Left cardiac atrium (tissue), 4 donors: ENCODE data around the gene STK35. TPM values are rescaled to one million over a fixed set of nuclear protein-coding genes. Genes with fewer than 3 reads are reported as not detected.

Experiments
- ATAC-seq, 2 donors: fragments of 200-7000 bp; cut with Tn5 transposase; one replicate each; pipeline ENCODE4 v1.9.1; 2020; ENCODE audit warnings: mild to moderate bottlenecking in 2 of 2, moderate library complexity in 2 of 2
- DNase-seq: peaks from one replicate; pipeline ENCODE4 v3.0.0-alpha.2; 2020
- intact Hi-C, 2 donors: fragments of 100-400 bp; cut with DNase I; formaldehyde crosslinking; loops; one replicate each; pipeline versions ENCODE4 v1.14.1 to v1.15.1; 2022 to 2023
- total RNA-seq, 2 donors: library from RNA; stranded (reverse); fragmentation: NEBNext Ultra II Directional; extraction: Animal tissue kit (Norgen Biotek cat#: 25700); gene quantifications; one replicate each; pipeline ENCODE4 v1.2.1, GENCODE V29; 2021
- donor health status: DM: no; HTN: yes; CAD: no.
- donor health status: DM: no; HTN: yes; CAD: no; lungs with severe emphysema.
- donor health status: DM: yes; HTN: yes; CAD: no.
- donor health status: Dilated cardiomyopathy.

STK35 gene
- total RNA-seq, 2 donors from 2014 or later, result 13.2 to 19.3 TPM

DNA sequence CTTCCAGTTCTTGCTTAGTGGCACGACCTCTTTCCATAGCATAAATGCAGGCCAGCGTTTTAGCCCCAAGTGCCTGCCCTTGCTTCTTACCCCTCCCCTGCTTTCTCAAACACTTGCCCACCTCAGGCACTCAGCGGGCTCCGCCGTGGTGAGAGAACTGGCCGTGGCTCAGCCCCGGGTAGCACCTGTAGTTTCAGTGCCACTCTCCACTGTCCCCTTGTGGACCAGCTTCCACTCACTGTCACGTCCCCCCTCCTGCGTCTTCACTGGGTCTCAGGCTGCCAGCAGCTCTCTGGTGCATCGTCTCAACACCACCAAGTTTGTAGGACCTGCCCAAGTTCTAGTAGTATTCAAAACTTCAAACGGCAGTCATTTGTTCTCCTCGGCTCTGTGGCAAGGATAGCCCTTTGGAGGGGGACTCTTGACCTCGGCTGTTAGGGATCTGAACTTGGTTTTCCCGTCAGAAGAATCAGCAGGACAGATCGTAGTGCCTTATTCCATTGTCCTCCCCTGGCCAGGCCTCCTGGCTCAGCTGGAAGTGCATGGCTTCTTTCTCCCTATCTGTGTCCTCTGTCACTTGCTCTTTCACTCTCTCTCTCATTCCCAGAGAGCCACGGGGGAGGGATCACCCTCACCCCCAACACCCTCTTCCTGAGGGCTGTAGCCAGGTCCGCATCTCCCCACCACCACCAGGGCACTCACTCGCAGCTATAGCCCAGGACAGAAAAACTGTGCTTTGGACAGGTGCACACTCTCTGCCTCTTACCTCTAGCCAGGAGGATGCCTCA, 44.6 kb downstream of the STK35 start:
- intact Hi-C loops, result loop anchor here in 1 of 2 donors (5.0 kb wide), 1 partner anchor 44 kb away; the partner anchor contains the start of gene STK35
- no peak for DNase-seq
- ATAC-seq, result peak in 1 of 2 donors; percentile 45

DNA sequence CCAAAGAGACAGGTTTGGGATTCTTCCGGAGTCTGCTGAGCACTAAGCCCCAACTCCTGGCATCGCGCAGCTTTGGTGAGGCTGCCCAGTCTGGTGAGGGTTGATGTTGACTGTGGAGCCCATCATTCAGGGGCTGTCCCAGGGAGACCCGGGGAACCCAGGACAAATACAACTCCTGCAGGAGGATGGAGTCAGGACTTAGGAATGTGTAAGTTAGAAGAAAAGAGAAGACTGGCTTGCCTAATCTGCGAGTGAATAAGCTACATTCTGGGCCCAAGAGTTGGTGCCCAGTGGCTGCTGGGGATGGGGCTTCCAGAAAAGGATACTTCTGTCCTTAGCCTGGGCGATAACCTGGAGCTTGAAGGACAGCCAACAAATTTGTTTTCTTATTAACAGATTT, 47.9 kb downstream of the STK35 start:
- ATAC-seq, result no peak
- no peak for DNase-seq
- intact Hi-C loops, result loop anchor here in 1 of 2 donors (5.0 kb wide), 1 partner anchor 47 kb away; the partner anchor contains the start of gene STK35

DNA sequence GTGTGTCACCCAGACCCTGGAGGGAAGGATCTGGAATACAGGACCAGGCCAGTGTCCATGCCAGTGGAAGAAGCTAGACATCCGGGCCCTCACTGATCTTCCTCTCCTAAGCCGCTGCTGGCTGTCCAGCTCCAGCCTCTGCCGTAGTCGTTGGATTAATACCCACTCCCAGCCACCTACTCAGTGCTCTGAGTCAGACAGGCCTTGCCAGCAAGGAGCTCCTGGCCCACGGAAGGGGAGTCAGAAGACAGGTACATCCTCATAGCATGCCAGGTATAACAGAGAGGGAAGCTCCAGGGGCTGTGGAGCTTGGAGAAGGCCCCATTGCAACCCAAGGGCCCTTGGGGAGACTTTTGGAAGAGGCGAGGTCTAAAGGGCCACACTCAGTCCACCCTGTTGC, 49.0 kb downstream of the STK35 start:
- intact Hi-C loops, result loop anchor here in 1 of 2 donors (5.0 kb wide), 1 partner anchor 53 kb away; no protein-coding TSS in a partner anchor
- DNase-seq (no peak), ATAC-seq (no peak)

DNA sequence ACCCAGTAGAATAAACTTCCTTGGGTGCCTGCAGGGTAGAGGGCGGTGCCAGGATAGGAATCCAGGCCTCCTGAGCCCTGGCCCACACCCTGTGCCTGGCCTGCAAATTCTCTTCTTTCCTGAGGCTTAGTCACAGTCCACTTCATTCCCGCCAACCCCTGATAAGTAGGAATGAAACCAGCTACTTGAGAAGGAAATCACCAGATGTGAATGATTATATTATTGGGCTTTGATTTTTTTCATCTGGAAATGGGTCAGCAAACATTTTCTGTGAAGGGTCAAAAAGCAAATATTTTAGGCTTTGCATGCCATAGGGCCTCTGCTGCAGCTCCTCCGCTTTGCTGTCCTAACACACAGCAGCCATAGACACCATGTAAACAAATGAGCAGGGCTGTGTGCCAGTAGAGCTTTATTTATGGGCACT, 50.2 kb downstream of the STK35 start:
- intact Hi-C loops, result loop anchor here in 1 of 2 donors (5.0 kb wide), 1 partner anchor 55 kb away; no protein-coding TSS in a partner anchor
- DNase-seq (peak; percentile 52), ATAC-seq (peak; percentile 82 to 95)

DNA sequence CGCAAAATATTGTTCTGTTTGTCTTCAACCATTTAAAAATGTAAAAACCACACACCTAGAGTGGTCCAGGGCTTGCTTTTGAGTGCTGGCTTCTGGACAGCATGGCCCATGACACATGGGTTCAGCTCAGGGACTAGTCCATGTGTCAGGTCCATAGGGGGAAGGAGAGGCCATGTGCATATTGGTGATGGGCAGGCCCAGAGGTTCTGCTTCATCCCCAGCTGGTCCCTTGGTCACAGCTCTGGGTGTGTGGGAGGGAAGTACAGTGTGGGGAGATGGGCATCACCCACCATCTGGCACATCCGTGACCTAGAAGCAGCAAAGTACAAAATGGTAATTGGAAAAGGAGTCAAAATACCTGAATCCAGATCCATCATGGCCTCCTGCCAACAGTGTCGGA, 50.7 kb downstream of the STK35 start:
- DNase-seq, result no peak
- ATAC-seq, result peak in 1 of 2 donors; percentile 39
- intact Hi-C loops, result loop anchor here in 1 of 2 donors (5.0 kb wide), 1 partner anchor 55 kb away; no protein-coding TSS in a partner anchor

GRCh38 chr20:2153326-2153725, 51.7 kb downstream of the STK35 start:
- ATAC-seq, result no peak
- no peak for DNase-seq
- intact Hi-C loops, result loop anchor here in 1 of 2 donors (5.0 kb wide), 1 partner anchor 56 kb away; no protein-coding TSS in a partner anchor

DNA sequence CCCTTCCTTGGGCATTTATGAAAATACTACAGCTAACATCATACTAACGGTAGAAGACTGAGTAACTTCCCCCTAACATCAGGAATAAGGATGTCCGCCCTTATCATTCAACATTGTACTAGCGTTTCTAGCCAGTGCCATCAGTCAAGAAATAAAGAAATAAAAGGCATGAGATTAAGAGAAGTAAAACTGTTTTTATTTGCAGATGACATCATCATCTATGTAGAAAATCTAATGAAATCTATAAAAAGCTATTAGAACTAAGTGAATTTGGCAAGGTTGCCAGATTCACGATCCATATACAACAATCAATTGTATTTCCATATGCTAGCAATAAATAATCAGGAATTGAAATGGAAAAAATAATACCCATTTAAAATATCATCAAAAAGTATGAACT, 54.6 kb downstream of the STK35 start:
- ATAC-seq (no peak), DNase-seq (no peak)
- intact Hi-C loops, result no loop called here

DNA sequence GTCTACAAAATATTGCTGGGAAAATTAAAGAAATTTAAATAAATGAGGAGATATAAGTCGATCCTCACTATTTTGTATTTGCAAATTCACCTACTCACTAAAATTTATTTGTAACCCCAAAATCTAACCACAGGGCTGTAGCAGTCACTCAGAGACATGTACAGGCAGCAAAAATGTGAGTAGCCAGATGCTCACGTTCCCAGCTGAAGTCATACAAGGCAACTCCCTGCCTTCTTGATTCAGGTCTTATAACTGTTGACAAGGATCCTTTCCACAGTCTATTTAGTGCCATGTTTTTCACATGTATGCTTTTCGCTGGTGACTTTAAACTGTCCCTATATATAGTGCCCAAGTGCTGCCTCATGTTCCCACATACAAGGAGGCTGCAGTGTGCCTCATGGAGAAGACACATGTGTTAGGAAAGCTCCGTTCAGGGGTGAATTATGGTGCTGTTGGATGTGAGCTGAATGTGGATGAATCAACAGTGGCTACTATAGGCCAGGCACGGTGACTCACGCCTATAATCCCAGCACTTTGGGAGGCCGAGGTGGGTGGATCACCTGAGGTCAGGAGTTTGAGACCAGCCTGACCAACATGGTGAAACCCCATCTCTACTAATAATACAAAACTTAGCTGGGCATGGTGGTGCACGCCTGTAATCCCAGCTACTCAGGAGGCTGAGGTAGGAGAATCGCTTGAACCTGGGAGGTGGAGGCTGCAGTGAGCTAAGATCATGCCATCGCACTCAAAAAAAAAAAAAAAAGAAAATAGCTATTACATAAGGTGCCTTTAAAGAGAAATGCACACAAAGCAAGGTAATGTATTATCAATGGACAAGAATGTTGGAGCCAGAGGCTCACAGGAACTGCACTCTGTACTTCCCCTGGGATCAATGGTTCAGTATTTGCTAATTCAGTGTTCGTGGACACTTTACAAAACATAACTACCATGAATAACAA, 55.3 kb downstream of the STK35 start:
- intact Hi-C loops, result no loop called here
- no peak for DNase-seq
- no peak for ATAC-seq

- DNase-seq (no peak), ATAC-seq (no peak)
- intact Hi-C loops, result no loop called here
These were observed 60.6 kb downstream of the STK35 start for GRCh38 chr20:2162125-2162822.

GRCh38 chr20:2162823-2163166, 61.2 kb downstream of the STK35 start:
- intact Hi-C loops, result no loop called here
- DNase-seq, result no peak
- ATAC-seq, result no peak

DNA sequence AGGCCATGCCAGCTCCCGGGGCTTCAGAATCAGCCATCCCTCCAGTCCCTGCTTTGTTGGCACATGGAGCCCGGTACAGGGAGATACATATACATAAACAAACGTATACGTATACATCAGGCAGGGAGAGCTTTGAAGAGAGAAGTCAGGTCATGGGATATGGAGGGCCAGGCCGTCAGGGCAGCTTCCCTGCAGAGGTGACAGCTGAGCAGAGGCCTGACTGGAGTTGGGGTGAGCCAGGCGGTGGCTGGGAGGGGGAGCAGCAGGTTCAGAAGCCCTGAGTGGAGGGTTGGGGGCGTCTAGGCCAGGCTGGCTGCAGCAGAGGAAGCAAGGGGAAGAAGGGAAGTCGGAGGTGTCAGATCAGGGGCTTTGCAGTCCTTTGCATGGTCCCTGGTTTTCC, 61.7 kb downstream of the STK35 start:
- ATAC-seq (no peak), DNase-seq (no peak)
- intact Hi-C loops, result no loop called here

DNA sequence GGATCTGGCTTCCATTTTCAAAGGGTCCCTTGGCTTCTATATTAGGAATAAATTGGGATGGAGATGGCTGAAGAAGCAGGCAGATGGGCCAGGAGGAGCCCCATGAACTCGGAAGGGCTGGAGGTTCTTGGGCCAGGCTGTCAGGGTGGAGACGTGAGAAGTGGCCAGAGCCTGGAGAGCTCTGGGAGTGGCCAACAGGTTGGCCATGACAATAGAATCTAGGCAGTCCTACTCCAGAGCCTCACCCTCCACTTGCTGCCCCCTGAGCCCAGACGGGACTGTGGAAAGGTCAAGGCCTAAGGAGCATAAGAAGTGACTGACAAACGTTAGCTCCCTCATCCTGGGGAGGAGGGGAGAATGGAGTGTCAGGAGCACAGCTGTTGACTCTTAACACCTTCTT, 62.1 kb downstream of the STK35 start:
- ATAC-seq (no peak), DNase-seq (no peak)
- intact Hi-C loops, result no loop called here

- DNase-seq, result no peak
These were observed 62.8 kb downstream of the STK35 start for GRCh38 chr20:2164421-2164820.

DNA sequence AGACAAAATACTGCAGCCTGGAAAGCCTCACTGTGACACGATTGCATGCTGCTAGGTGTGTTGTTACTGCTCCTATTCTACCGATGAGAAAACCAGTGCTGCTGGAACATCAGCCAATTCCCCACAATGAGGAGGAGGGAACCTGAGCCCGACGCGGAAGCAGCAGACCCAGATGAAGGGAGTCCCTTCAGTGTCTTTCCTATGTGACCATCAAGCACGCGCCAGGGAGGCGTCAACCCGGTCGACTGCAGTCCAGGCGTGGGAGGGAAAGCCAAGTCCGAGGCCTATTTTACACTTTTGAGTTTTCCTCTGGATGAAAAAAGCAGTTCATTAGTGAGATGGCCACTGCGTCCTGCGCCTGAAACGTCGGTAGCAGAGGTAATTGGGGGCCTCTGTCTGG, 63.3 kb downstream of the STK35 start:
- DNase-seq (no peak), ATAC-seq (no peak)
- intact Hi-C loops, result no loop called here

More at GRCh38 chr20:2164421-2164820, 62.8 kb downstream of the STK35 start:
- ATAC-seq, result no peak
- intact Hi-C loops, result no loop called here

- DNase-seq, result no peak
- intact Hi-C loops, result no loop called here
- no peak for ATAC-seq
These were observed 64.2 kb downstream of the STK35 start for GRCh38 chr20:2165871-2166270.

GRCh38 chr20:2167112-2167511, 65.5 kb downstream of the STK35 start:
- DNase-seq, result no peak
- no peak for ATAC-seq
- intact Hi-C loops, result no loop called here

- ATAC-seq, result no peak
- intact Hi-C loops, result loop anchor here in 1 of 2 donors (1.0 kb wide), 1 partner anchor 204 kb away; no protein-coding TSS in a partner anchor
- DNase-seq, result no peak
These were observed 67.3 kb downstream of the STK35 start for GRCh38 chr20:2168946-2169345.

- DNase-seq, result no peak
- ATAC-seq, result no peak
- intact Hi-C loops, result loop anchor here (1.0 to 5.0 kb wide), 4 partner anchors 82 to 407 kb away; no protein-coding TSS in a partner anchor
These were observed 67.9 kb downstream of the STK35 start for GRCh38 chr20:2169456-2170088.
